Panc1 (cell line): Measurements from ENCODE around the gene C8B. TPM values are rescaled to one million over a fixed set of nuclear protein-coding genes. Genes with fewer than 3 reads are reported as not detected.

Source experiments
- ATAC-seq: fragments of 200-7000 bp; cut with Tn5 transposase; 2 replicates; pipeline ENCODE4 v1.9.1; 2020; ENCODE audit warnings: mild to moderate bottlenecking, moderate library complexity
- BruUV-seq: library from RNA; stranded (reverse); fragments of 400-500 nt; replicated peaks from 2 replicates; lab custom pipeline; 2021; lab: Mats Ljungman, UMichigan
- CTCF ChIA-PET: fragments of 300-600 bp; sonication (Branson Sonifier 250); formaldehyde crosslinking; loops from one replicate; lab custom pipeline; 2022; ENCODE audit warnings: antibody characterized with exemption; lab: Charles Lee
- POLR2A ChIA-PET: fragments of 300-600 bp; sonication (Branson Sonifier 250); formaldehyde crosslinking; loops from one replicate; lab custom pipeline; 2022; ENCODE audit warnings: antibody characterized with exemption; lab: Charles Lee
- DNase-seq: peaks from one replicate; pipeline ENCODE4 v3.0.0-alpha.2; 2010; ENCODE audit warnings: low read depth, low spot score
- H3K27ac ChIP-seq: 2 replicates; pipeline ENCODE4 v1.5.1; 2011; ENCODE audit warnings: mild to moderate bottlenecking, low read length, inconsistent platforms
- H3K27me3 ChIP-seq: fragments of 200-500 bp; sonication (Bioruptor generic); 2 replicates; pipeline ENCODE4 v1.6.0; 2014; ENCODE audit warnings: low read length, inconsistent platforms; ENCODE audit not compliant: control insufficient read depth, insufficient read depth
- H3K36me3 ChIP-seq: fragments of 200-500 bp; sonication (Bioruptor generic); 2 replicates; pipeline ENCODE4 v1.5.1; 2014; ENCODE audit warnings: inconsistent platforms, mild to moderate bottlenecking, low read length, moderate library complexity; ENCODE audit not compliant: control insufficient read depth, insufficient read depth
- H3K4me1 ChIP-seq: 2 replicates; pipeline ENCODE4 v1.5.1; 2011; ENCODE audit warnings: inconsistent platforms, mild to moderate bottlenecking, low read length, moderate library complexity; ENCODE audit not compliant: control insufficient read depth, insufficient read depth
- H3K4me3 ChIP-seq, 2 experiments: 2 replicates each; pipeline ENCODE4 v1.5.1; 2011 to 2012; ENCODE audit warnings: low read depth in 2 of 2, low read length in 2 of 2, mild to moderate bottlenecking in 2 of 2, inconsistent platforms in 1 of 2, moderate library complexity in 1 of 2
- H3K9me3 ChIP-seq: fragments of 200-500 bp; sonication (Bioruptor generic); 2 replicates; pipeline ENCODE4 v1.5.1; 2014; ENCODE audit warnings: low read depth, mild to moderate bottlenecking, inconsistent platforms, low read length, moderate library complexity; ENCODE audit not compliant: control insufficient read depth, insufficient read depth
- CTCF ChIP-seq: fragments of 450-650 bp; IDR thresholded peaks from 2 replicates; pipeline ENCODE4 v1.5.1; 2017; ENCODE audit warnings: mild to moderate bottlenecking
- POLR2AphosphoS5 ChIP-seq: IDR thresholded peaks from 2 replicates; pipeline ENCODE4 v1.6.1; 2012; ENCODE audit warnings: mild to moderate bottlenecking, low read depth, low read length, moderate library complexity
- SIN3A ChIP-seq: IDR thresholded peaks from 2 replicates; pipeline ENCODE4 v1.6.1; 2012; ENCODE audit warnings: low read depth, mild to moderate bottlenecking, low read length, moderate library complexity, borderline replicate concordance; ENCODE audit not compliant: insufficient read depth
- TCF7L2 ChIP-seq: IDR thresholded peaks from 2 replicates; pipeline ENCODE4 v1.6.1; 2011; ENCODE audit warnings: mild to moderate bottlenecking, low read depth, low read length, inconsistent platforms
- in situ Hi-C: cut with HindIII; loops from 2 replicates; pipeline ENCODE4 v1.10.0; 2016; ENCODE audit warnings: low sequenced_read_pairs, low pct_unique_long_range_greater_than_20kb
- intact Hi-C: fragments of 100-400 bp; cut with micrococcal nuclease; formaldehyde crosslinking; loops from one replicate; pipeline ENCODE4 v1.10.0; 2022; ENCODE audit not compliant: unreplicated experiment
- total RNA-seq: library from RNA; stranded (reverse); gene quantifications from one replicate; pipeline ENCODE4 v1.2.1, GENCODE V29; 2021; ENCODE audit not compliant: unreplicated experiment
- TF ChIP-seq, protein P1 (sequence below), 2 experiments: IDR thresholded peaks; 2 replicates each; pipeline ENCODE4 v1.6.1; 2011 to 2012; ENCODE audit warnings: low read depth in 2 of 2, control low read depth in 1 of 2, low read length in 1 of 2, mild to moderate bottlenecking in 1 of 2, moderate library complexity in 1 of 2; ENCODE audit not compliant: insufficient read depth in 1 of 2

C8B gene
- total RNA-seq, 1 experiment from 2014 or later = not detected

GRCh38 chr1:57010511-57010910 lies 44.7 kb upstream of the C8B start:
- no peak overlapping the region for H3K27ac ChIP-seq
- H3K4me1 ChIP-seq = no peaks in the 10 kb centered on the region
- DNase-seq = no peak
- H3K9me3 ChIP-seq = no peaks in the 10 kb centered on the region
- ChIA-PET POLR2A (no interaction called here), CTCF (no interaction called here)
- no TSS peak for BruUV-seq
- intact Hi-C loops = no loop called here
- in situ Hi-C loops = no loop called here
- no peak for TF ChIP-seq POLR2AphosphoS5
- TF ChIP-seq CTCF = no peak
- TF ChIP-seq, protein P1, sequence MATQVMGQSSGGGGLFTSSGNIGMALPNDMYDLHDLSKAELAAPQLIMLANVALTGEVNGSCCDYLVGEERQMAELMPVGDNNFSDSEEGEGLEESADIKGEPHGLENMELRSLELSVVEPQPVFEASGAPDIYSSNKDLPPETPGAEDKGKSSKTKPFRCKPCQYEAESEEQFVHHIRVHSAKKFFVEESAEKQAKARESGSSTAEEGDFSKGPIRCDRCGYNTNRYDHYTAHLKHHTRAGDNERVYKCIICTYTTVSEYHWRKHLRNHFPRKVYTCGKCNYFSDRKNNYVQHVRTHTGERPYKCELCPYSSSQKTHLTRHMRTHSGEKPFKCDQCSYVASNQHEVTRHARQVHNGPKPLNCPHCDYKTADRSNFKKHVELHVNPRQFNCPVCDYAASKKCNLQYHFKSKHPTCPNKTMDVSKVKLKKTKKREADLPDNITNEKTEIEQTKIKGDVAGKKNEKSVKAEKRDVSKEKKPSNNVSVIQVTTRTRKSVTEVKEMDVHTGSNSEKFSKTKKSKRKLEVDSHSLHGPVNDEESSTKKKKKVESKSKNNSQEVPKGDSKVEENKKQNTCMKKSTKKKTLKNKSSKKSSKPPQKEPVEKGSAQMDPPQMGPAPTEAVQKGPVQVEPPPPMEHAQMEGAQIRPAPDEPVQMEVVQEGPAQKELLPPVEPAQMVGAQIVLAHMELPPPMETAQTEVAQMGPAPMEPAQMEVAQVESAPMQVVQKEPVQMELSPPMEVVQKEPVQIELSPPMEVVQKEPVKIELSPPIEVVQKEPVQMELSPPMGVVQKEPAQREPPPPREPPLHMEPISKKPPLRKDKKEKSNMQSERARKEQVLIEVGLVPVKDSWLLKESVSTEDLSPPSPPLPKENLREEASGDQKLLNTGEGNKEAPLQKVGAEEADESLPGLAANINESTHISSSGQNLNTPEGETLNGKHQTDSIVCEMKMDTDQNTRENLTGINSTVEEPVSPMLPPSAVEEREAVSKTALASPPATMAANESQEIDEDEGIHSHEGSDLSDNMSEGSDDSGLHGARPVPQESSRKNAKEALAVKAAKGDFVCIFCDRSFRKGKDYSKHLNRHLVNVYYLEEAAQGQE (IDR thresholded peaks at IDR 0.05; ENCODE audit: insufficient read depth in 1 of 2, low read depth in 2 of 2, low read length in 1 of 2) = no peak
- TF ChIP-seq SIN3A = no peak
- no peak for TF ChIP-seq TCF7L2
- no peak overlapping the region for H3K4me3 ChIP-seq
- peaks cover 7% of the 10 kb centered on the region for H3K27me3 ChIP-seq
- ATAC-seq = no peak
- H3K36me3 ChIP-seq = no peaks in the 10 kb centered on the region

- no peak for DNase-seq
- TF ChIP-seq TCF7L2 (no peak), SIN3A (no peak), POLR2AphosphoS5 (no peak), CTCF (no peak)
- TF ChIP-seq, protein P1 (IDR thresholded peaks at IDR 0.05; ENCODE audit: insufficient read depth in 1 of 2, low read depth in 2 of 2, low read length in 1 of 2) = no peak
- Histone ChIP-seq H3K27me3 (peaks cover 7% of the 10 kb centered on the region), H3K4me3 (no peak overlapping the region), H3K36me3 (no peaks in the 10 kb centered on the region), H3K4me1 (no peaks in the 10 kb centered on the region), H3K9me3 (no peaks in the 10 kb centered on the region), H3K27ac (no peak overlapping the region)
- ChIA-PET POLR2A (interaction anchor here (0.6 kb wide), 1 partner anchor 1791 kb away, joined by 6 read pairs; no protein-coding TSS in a partner anchor), CTCF (no interaction called here)
- intact Hi-C loops (no loop called here), in situ Hi-C loops (no loop called here)
- no TSS peak for BruUV-seq
- no peak for ATAC-seq
Observed at GRCh38 chr1:57007948-57008347, 42.1 kb upstream of the C8B start.
